GM23248 (cell line): Measurements from ENCODE around the gene DPP10.

ENCODE experiments used
- EZH2 ChIP-seq: fragments of 200-600 bp; sonication (generic); IDR thresholded peaks from 2 replicates; pipeline ENCODE4 v1.6.1; 2018; ENCODE audit warnings: antibody characterized with exemption, mild to moderate bottlenecking; ENCODE audit not compliant: insufficient read depth, poor library complexity, severe bottlenecking
- EZH2phosphoT487 ChIP-seq: fragments of 200-600 bp; sonication (generic); IDR thresholded peaks from 2 replicates; pipeline ENCODE4 v1.6.1; 2018; ENCODE audit warnings: antibody characterized with exemption, moderate library complexity, mild to moderate bottlenecking, low read depth; ENCODE audit not compliant: insufficient read depth

- TF ChIP-seq EZH2 (no peak), EZH2phosphoT487 (no peak)
These were observed 274.6 kb downstream of the DPP10 start for GRCh38 chr2:114717049-114717448.
